Stimulated activated CD8-positive, alpha-beta memory T cell treated with anti-CD3 and anti-CD28 coated beads, Interleukin-7, amount 100 ng/mL, for 4 hours (primary cell): ENCODE results near the gene C19orf47.
"Not testable (repeated sequence)": the region's sequence is repeated elsewhere in the genome, so short reads cannot be mapped to it uniquely, and the experiment has no call there.

Experiments used
- DNase-seq, 2 donors: peaks; one replicate each; pipeline ENCODE4 v3.0.0-alpha.2; 2020; ENCODE audit warnings: low read depth in 2 of 2

C19orf47 gene

DNA sequence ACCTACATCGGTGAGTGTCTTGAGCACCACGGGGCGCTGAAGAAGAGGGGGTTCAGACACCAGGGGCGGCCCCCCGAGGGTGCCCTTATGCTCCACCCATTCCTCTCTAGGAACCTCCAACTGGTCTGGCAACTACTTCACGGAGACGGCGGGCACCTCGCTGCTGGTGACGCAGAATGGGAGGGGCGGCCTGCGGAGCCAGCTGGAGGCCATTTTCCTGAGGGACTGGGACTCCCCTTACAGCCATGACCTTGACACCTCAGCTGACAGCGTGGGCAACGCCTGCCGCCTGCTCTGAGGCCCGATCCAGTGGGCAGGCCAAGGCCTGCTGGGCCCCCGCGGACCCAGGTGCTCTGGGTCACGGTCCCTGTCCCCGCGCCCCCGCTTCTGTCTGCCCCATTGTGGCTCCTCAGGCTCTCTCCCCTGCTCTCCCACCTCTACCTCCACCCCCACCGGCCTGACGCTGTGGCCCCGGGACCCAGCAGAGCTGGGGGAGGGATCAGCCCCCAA, 29.7 kb upstream of the C19orf47 start:
- no peak for DNase-seq

DNA sequence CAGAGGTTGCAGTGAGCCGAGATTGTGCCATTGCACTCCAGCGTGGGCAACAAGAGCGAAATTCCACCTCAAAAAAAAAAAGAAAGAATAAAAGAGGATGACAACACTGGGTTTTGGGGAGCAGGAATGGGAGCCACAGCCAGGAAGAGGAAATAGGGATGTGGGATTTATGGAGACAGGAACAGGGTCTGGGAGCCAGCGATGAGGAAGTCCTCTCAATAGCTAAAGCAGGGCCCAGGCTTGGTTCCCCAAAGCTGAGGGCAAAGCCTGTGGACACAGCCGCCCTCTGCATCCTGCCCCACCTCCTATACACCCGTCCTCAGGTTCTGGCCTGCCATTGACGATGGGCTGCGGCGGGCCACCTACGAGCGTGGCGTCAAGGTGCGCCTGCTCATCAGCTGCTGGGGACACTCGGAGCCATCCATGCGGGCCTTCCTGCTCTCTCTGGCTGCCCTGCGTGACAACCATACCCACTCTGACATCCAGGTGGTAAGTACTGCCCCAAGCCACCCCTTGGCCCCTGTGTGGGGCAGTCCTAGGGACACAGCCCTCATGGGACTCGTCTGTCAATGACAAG, 28.2 kb upstream of the C19orf47 start:
- DNase-seq = no peak

DNA sequence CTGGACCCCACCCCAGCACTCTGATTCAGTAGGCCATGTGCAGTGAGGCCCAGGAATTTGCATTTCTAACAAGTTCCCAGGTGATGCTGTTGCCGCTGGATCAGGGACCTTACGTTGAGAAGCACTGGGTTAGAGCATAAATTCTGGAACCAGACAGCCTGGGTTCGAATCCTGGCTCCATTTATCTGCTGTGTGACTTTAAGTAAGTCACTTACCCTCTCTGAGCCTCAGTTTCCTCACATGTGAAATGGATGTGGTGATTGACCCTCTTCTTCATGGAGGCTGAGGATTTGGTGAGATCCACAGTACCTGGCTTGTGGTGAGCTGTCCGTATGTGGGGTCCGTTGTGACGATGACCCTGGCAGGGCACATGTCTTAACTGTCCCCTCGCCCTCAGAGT, 25.9 kb upstream of the C19orf47 start:
- no peak for DNase-seq

DNA sequence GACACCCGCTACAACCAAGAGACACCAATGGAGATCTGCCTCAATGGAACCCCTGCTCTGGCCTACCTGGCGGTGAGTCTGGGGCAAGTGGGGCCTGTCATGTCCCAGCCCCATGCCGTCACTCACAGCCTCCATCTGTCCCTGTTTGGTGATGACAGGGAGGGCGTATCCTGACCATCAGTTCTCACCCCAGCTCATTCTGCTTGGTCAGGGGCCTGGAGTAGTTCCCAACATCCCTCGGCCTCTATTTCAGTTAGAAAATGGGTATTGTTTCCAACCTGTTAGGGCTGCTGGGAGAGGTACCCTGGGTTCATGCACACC, 23.6 kb upstream of the C19orf47 start:
- DNase-seq = no peak

DNA sequence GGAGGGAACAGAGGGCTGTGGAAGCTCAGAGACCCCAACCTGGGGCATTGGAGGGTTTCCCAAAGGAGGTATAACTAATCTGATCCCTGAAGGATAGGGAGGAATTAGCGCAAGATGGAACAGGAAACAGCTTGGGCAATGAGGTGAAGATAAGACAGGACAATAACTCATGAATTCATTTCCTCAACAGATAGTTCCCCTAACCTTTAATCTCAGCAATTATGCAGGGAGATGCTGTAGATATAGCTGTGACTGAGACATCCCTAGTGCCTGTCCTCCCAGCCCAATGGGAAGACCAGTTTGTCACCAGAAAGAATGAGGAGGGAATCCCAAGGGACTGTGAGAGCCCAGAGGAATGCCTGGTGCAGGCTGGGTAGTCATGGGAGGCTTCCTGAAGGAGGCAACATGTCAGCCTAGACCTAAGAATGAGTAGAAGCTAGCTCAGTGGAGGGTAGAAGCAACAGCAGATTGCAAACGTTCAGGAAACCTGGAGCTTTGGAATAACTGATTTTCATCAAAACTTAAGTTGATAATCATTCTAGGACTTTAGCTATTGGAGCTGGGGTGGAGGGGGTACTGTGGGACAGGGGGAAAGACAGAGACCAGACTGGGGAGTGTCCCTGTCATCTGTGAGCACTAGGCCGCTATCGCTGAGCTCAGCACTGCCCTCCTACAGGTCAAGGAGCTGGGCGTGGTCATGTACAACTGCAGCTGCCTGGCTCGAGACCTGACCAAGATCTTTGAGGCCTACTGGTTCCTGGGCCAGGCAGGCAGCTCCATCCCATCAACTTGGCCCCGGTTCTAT, 23.0 kb upstream of the C19orf47 start:
- no peak for DNase-seq

DNA sequence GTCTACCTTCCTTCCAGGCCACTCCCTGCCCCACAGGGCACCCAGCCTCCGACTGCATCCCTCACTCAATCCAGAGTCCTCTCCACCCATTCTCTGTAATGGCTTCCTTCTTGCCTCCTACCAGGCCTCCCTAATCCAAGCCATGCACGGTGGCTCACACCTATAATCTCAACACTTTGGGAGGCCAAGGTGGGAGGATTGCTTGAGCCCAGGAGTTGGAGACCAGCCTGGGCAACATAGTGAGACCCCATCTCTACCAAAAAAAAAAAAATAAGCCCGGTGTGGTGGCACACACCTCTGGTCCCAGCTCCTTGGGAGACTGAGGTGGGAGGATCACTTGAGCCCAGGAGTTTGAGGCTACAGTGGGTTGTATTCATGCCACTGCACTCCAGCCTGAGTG, 22.1 kb upstream of the C19orf47 start:
- DNase-seq = not testable (repeated sequence)

DNA sequence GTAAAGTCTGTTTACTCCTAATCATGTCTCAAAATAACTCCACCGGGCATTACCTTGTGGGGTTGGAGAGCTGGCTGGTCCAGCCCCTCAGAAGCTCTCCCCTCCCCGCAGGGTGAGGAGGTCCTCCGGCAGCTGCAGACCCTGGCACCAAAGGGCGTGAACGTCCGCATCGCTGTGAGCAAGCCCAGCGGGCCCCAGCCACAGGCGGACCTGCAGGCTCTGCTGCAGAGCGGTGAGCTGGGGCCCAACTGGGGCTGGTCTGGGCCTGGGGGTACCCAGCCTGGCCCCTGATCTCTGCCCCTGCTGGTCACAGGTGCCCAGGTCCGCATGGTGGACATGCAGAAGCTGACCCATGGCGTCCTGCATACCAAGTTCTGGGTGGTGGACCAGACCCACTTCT, 21.6 kb upstream of the C19orf47 start:
- no peak for DNase-seq

DNA sequence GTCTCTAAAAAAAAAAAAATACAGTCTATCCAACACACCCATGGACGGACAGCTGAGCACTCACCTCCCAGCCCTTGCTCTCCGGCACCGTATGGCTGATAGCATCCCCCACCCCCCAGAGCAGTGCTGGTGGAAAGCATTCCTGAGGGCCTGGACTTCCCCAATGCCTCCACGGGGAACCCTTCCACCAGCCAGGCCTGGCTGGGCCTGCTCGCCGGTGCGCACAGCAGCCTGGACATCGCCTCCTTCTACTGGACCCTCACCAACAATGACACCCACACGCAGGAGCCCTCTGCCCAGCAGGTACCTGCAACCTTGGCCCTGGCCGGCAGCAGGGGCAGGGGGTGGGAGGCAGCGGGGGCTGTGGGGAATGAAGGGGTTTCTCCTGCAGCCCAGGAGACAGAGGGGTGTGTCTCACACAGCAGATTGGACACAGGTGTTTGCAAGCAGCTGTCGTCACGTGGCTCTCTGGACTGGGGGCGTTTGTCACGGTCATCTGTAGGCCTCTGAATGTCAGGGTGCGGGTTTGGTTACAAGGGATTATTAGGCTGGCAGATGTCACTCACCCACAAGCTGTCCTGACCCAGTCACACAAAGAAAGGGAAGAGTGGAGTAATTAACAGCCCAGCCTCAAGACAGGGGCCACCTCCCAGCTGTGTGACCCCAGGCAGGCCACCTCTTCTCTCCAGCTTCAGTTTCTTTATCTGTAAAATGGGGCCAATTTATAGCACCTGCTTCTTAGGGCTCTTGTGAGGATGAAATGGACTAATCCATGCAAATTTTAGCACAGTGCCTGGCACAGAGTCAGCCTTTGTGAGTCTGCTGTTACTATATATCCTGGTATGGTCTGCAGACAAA, 19.6 kb upstream of the C19orf47 start:
- no peak for DNase-seq

DNA sequence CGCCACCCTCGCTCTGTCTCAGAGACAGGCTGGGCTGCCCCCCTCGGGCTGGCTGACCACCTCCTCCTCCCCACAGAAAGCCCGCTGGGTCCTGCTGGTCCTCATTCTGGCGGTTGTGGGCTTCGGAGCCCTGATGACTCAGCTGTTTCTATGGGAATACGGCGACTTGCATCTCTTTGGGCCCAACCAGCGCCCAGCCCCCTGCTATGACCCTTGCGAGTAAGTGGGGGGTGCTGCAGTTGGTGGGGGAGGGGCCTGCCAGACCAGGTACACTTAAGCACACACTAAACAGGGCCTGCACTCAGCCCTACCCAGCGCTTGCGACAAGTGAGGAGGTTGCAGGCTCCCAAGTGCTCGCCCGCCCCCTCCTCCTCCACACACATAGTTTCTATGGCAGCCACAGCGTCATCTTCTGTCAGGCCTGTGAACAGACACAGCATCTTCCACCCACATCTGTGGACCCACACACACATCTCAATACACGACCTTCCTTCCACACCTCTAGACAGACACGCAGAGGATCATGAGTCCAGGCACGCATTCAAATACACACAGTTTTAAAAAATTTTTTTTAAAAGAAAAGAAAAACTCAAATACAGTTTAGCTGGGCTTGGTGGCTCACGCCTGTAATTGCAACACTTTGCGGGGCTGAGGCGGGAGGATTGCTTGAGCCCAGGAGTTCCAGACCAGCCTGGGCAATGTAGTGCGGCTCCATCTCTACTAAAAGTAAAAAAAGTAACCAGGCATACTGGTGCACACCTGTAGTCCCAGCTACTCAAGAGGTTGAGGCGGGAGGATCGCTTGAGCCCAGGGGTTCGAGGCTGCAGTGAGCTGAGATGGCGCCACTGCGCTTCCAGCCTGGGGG, 18.7 kb upstream of the C19orf47 start:
- no peak for DNase-seq

DNA sequence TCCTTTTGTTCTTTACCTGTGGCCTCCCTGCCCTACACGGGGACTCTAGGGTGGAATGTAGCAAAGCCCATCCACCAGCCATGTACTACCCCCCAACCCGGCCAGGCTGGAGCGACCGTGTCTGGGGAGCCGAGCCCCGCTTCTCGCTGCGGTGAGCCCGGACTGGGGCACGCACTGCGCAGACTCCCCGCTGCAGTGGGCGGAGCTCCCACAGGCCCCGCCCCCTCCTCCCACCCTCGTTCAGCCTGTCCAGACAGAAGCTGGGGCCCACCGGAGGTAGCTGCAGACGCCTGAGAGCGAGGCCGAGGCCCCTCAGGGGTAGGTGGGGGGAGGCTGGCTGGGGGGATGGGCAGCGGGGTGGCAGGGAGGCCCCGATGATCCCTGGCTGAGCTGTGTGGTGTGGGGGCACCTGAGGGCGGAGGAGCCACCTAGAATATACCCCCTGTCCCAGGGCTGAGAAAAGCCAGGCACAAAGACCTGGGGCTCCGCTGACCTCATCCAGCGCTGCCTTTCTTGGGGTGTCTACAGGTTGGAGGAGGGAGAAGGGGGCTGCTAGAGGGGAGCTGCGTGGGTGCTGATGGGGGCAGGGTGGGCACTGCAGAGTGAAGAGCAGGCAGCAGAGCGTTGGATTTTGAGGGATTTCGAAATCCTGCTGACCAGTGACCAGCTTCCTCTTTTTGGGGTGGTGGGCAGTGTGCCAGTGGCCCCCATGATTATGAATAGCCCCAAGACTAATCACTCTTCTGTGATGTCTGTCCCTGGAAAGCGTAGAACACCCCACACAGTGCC, 17.6 kb upstream of the C19orf47 start:
- DNase-seq = peak in 1 of 2 donors; percentile 32

DNA sequence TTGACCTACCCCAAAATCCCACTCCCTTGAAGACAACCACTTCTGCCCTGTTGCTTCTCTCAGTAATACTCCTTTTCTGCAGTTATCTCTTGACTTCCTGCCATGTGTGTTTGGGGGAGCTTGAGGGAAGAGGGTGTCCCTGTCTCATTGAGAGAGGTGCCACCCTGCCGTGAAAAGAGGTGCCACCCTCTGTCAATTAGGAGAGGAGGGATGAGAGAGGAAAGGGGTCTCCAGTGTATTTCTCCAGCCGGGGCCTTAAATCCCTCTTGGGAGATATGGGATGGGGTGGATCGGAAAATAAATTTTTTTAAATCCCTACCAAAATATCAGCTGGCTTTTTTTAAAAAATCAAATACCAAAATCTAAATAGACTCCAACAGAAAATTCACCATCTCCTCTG, 16.8 kb upstream of the C19orf47 start:
- DNase-seq = no peak

DNA sequence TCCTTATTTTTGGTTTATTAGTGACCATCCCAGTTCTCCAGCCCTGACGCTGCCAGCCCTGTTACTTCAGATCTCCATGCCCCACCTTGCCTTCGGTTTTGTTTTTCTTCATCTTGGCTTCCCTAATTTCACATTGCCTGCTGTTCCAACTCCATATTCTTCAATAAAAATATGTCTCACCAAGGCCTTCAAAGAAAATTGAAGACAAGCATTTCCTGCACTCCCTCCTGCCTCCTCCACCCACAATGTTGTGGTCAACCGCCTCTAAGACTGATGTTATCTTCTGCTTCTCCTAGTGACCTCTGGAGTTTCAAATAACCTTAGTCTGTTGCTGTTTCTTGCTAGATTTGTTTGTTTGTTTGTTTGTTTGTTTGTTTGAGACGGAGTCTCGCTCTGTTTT, 14.9 kb upstream of the C19orf47 start:
- no peak for DNase-seq

DNA sequence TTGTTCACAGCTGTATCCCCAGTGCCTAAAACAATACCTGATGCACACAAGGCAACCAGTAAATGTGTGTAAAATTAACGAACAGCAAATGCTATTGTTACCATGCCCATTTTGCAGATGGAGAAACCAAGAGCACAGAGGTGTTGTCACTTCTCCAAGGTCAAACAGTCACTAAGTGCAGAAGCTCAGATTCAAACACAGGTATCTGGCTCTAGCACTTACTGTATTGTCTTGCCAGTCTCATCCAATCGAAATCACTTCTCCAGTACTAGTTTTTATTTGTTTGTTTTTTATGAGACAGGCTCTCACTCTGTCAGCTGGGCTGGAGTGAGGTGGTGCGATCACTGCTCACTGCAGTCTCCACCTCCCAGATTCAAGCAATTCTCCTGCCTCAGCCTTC, 14.0 kb upstream of the C19orf47 start:
- DNase-seq = no peak

DNA sequence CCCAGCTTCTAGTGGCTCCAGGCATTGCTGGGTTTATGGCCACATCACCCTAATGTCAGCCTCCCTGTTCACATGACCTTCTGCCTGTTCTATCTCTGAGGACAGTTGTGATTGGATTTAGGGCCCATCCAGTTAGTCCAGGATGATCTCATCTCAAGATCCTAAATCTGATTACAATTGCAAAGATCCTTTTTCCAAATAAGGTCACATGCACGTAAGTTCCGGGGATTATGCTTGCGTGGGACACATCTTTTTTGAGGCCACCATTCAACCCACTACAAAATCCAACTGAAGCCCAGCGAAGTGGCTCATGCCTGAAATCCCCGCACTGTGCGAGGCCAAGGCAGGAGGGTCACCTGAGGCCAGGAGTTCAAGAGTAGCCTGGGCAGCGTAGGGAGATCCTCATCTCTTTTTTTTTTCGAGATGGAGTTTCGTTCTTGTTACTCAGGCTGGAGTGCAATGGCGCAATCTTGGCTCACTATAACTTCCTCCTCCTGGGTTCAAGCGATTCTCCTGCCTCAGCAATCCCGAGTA, 12.6 kb upstream of the C19orf47 start:
- no peak for DNase-seq

DNA sequence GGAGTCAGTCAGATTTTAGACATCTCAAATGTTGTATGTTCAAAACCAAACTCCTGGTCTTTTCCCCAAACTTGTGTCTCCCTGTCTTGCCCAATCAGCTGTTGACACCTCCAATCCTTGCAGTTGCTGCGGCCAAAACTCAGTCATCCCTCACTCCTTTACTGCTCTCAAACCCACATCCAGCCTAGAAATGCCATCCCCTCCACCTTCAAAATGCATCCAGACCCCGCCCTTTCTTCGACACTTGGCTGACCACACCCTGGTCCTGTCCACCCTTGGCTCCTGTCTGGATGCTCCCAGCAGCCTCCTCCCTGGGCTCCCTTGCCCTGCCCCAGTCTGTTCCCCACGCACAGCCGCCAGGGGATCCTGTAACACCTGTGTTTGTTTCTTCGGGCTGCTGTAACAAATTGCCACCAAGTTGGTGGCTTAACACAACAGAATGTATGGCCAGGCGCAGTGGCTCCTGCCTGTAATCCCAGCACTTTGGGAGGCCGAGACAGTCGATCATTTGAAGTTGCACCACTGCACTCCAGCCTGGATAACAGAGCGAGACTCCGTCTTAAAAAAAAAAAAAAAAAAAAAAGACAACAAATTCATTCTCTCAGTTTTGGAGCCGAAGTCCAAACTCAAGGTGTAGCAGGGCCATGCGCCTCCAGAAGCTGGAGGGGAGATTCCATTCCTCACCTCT, 12.0 kb upstream of the C19orf47 start:
- DNase-seq = no peak

DNA sequence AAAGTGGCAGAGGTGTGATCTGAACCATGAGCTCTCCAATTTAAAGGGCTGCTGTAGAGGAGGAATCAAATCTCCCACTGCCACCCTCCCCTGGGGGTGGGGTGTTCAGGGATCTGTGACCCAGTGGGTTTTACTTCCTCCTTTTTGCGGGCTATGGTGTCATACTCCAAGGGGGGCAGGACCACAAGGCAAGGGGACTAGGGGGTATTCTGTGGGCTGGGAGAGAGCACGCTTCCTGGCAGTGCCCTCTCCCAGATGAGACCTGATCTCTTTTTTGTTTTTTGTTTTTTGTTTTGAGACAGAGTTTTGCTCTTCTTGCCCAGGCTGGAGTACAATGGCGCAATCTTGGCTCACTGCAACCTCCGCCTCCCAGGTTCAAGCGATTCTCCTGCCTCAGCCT, 10.6 kb upstream of the C19orf47 start:
- no peak for DNase-seq

DNA sequence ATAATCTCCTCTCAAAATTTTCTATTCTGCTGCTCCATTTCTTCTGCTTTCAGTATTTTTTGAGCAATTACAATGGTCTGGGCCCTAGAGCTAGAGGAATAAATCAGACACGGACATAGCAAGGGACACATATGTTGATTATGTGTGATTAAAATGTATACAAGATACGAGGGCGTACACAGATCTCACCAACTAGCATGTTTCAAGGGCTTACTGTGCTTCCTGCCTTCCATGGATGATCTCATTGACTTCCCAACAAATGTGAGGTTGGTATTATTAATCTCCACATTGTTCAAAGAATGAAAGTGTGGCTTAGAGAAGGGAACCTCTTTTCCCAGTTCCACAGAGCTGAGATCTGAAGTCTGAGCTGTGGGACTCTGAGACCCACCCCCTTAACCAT, 9.4 kb upstream of the C19orf47 start:
- no peak for DNase-seq

DNA sequence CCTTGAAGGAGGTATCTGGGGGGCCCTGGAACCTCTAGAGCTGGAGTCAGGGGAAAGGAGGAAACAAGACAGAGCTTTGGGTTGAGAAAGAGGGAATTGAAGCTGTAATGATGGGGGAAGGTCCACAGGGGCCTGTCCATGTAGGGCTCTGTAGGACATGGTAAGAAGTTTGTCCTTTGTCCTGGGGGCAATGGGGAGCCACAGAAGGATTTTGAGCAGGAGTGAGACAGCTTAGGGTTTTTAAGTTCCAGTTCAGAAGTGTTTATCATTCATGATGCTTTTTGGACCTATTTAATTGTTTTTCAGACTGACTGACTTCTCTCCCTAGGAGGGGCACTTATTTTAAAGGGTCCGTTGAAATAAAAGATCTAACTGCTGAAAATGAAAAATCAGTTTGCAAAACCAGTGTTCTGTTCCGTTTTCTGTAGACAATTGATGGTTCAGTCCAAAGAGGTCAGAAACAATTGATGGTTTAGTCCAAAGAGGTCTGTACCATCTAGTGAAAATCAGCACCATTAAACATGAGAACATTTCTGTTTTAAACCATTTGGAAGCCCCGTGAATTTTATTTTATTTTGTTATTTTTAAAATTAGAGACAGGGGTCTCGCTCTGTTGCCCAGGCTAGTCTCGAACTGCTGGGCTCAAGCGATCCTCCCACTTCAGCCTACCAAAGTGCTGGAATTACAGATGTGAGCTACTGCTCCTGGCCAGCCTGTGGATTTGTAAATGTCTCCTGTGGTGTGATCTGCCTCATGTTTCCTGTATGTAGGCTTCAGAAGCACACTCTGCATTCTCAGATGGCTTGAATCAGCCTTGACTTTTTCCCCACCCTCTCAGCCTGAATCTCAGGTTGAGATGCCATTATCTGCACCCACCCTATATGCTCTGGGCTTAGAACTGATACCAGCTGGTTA, 8.7 kb upstream of the C19orf47 start:
- DNase-seq = no peak
